Testis (tissue), 3 donors: ENCODE measurements around the gene MRPL43. TPM values are rescaled to one million over a fixed set of nuclear protein-coding genes. Genes with fewer than 3 reads are reported as not detected.

Source experiments
- DNase-seq: peaks from one replicate; pipeline ENCODE4 v3.0.0-alpha.2; 2019
- H3K27ac ChIP-seq, 2 donors: fragments of 200-600 bp; sonication (generic); one replicate each; pipeline ENCODE4 v1.5.1; 2019
- H3K27me3 ChIP-seq: fragments of 200-600 bp; sonication (generic); one replicate; pipeline ENCODE4 v1.5.1; 2019
- H3K36me3 ChIP-seq: fragments of 200-600 bp; sonication (generic); one replicate; pipeline ENCODE4 v1.5.1; 2017; ENCODE audit warnings: low read depth; ENCODE audit errors: missing control alignments
- H3K4me1 ChIP-seq: fragments of 200-600 bp; sonication (generic); one replicate; pipeline ENCODE4 v1.5.1; 2019
- H3K4me3 ChIP-seq, 2 donors: fragments of 200-600 bp; sonication (generic); one replicate each; pipeline ENCODE4 v1.5.1; 2017 to 2019
- H3K9me3 ChIP-seq: fragments of 200-600 bp; sonication (generic); one replicate; pipeline ENCODE4 v1.5.1; 2017
- CTCF ChIP-seq, 3 experiments: fragments of 450-650 bp in 2 of 3; fragments of 200-600 bp in 1 of 3; sonication (generic) in 1 of 3; IDR thresholded peaks; one replicate each; pipeline ENCODE4 v1.5.1; 2016 to 2019; ENCODE audit warnings: antibody characterized with exemption in 3 of 3, mild to moderate bottlenecking in 2 of 3, moderate library complexity in 1 of 3
- POLR2A ChIP-seq: fragments of 450-650 bp; IDR thresholded peaks from one replicate; pipeline ENCODE4 v1.6.1; 2017; ENCODE audit warnings: antibody characterized with exemption, mild to moderate bottlenecking, moderate library complexity
- WGBS, 2 donors: methylation state at CpG; one replicate each; pipeline ENCODE4 v1.1.5; 2018; 5-methylcytosine and 5-hydroxymethylcytosine counted together
- intact Hi-C: fragments of 100-400 bp; cut with DNase I; formaldehyde crosslinking; loops from one replicate; pipeline ENCODE4 v1.15.1; 2023; ENCODE audit warnings: low total_unique reads
- polyA plus RNA-seq: library from polyadenylated mRNA; stranded (reverse); fragments of 350-450 nt; fragmentation: Illumina TruSeq; extraction: RNeasy Lipid Tissue Mini Kit (QIAGEN cat#74804); gene quantifications from one replicate; pipeline ENCODE4 v1.2.3, GENCODE V29; 2014; ENCODE audit warnings: low read depth, low replicate concordance; ENCODE audit not compliant: insufficient read depth
- total RNA-seq, 2 donors: library from RNA; depleted of rRNA; stranded (reverse); fragments of >200 nt; gene quantifications; one replicate each; pipeline ENCODE4 v1.2.3, GENCODE V29; 2016

The MRPL43 gene
- total and polyA plus RNA-seq, 3 donors from 2014 or later: 123 to 199 (median 124) TPM

GRCh38 chr10:101000127-101000914, 13.0 kb upstream of the MRPL43 start:
- Histone ChIP-seq H3K36me3 (no peaks in the 10 kb centered on the region), H3K27ac (peak overlapping the region; percentile 96 to 99), H3K27me3 (no peaks in the 10 kb centered on the region), H3K4me3 (peak overlapping the region; percentile 76 to 97), H3K9me3 (no peaks in the 10 kb centered on the region), H3K4me1 (peaks cover 35% of the 10 kb centered on the region)
- 5% methylated on average over 17 to 19 of the region's 19 CpGs for WGBS, 2 donors
- no peak for DNase-seq
- TF ChIP-seq POLR2A (no peak), CTCF (IDR thresholded peaks at IDR 0.05) (no peak)
- intact Hi-C loops: no loop called here

GRCh38 chr10:100999742-101000126, 12.4 kb upstream of the MRPL43 start, which contains the start of gene LZTS2:
LZTS2 (plus strand) TSS chr10:100999808; CDS start chr10:101002539, 2,731 bp downstream.
- Histone ChIP-seq H3K36me3 (no peaks in the 10 kb centered on the region), H3K27me3 (no peaks in the 10 kb centered on the region), H3K9me3 (no peaks in the 10 kb centered on the region), H3K4me1 (peaks cover 35% of the 10 kb centered on the region), H3K27ac (peak within 1 kb of the TSS; percentile 99 to 100), H3K4me3 (peak within 1 kb of the TSS; percentile 76 to 97)
- intact Hi-C loops: no loop called here
- WGBS, 2 donors: 0% methylated on average over 16 of the region's 44 CpGs; no CpG with 5 or more reads in 1 of the 2 donors
- TF ChIP-seq POLR2A (no peak), CTCF (IDR thresholded peaks at IDR 0.05) (no peak)
- DNase-seq: no peak

- TF ChIP-seq CTCF (IDR thresholded peaks at IDR 0.05) (peak; percentile 95 to 99 (median 97)), POLR2A (peak; percentile 66)
- no peaks in the 10 kb centered on the region for H3K27me3 ChIP-seq
- WGBS, 2 donors: 0% methylated on average over 38 of the region's 83 CpGs; no CpG with 5 or more reads in 1 of the 2 donors
- H3K36me3 ChIP-seq: no peaks in the 10 kb centered on the region
- peak; percentile 79 for DNase-seq
- H3K4me3 ChIP-seq: peak overlapping the region; percentile 76 to 97
- no peaks in the 10 kb centered on the region for H3K9me3 ChIP-seq
- peak overlapping the region; percentile 99 to 100 for H3K27ac ChIP-seq
- H3K4me1 ChIP-seq: peaks cover 35% of the 10 kb centered on the region
- intact Hi-C loops: no loop called here
Observed at GRCh38 chr10:100998991-100999741, 11.9 kb upstream of the MRPL43 start.

- Histone ChIP-seq H3K27me3 (no peaks in the 10 kb centered on the region), H3K27ac (peak overlapping the region; percentile 99 to 100), H3K36me3 (no peaks in the 10 kb centered on the region), H3K9me3 (no peaks in the 10 kb centered on the region), H3K4me3 (peak overlapping the region; percentile 76 to 97), H3K4me1 (peaks cover 35% of the 10 kb centered on the region)
- peak; percentile 92 for DNase-seq
- intact Hi-C loops: no loop called here
- TF ChIP-seq POLR2A (no peak), CTCF (IDR thresholded peaks at IDR 0.05) (no peak)
- WGBS, 2 donors: 0 to 1% methylated on average over 21 to 25 of the region's 25 CpGs
Observed at GRCh38 chr10:100998183-100998990, 11.1 kb upstream of the MRPL43 start.
